K562 (cell line): ENCODE data around the gene NEU3. TPM values are rescaled to one million over a fixed set of nuclear protein-coding genes. Genes with fewer than 3 reads are reported as not detected.

Experiments used
- CC2D1A ChIP-seq: fragments of 450-650 bp; IDR thresholded peaks from 2 replicates; pipeline ENCODE4 v1.6.1; 2017; ENCODE audit warnings: mild to moderate bottlenecking
- GATA2 ChIP-seq: sonication (generic); formaldehyde crosslinking; IDR thresholded peaks from 2 replicates; pipeline ENCODE4 v1.4.0; 2020; ENCODE audit warnings: mild to moderate bottlenecking, missing genetic modification reagents
- GTF2A2 ChIP-seq: IDR thresholded peaks from 2 replicates; pipeline ENCODE4 v1.6.1; 2016; ENCODE audit warnings: mild to moderate bottlenecking, missing genetic modification characterization, missing compliant biosample characterization
- GTF2F1 ChIP-seq: IDR thresholded peaks from 2 replicates; pipeline ENCODE4 v1.6.1; 2011; ENCODE audit warnings: low read depth, low read length, improper control_type of control experiment
- JUND ChIP-seq, 2 experiments: IDR thresholded peaks; 2 replicates in 1 of 2; 3 replicates in 1 of 2; pipeline ENCODE4 v1.6.1; 2011; ENCODE audit warnings: borderline replicate concordance in 2 of 2, low read depth in 2 of 2, low read length in 2 of 2, improper control_type of control experiment in 1 of 2, missing biosample characterization in 1 of 2, missing genetic modification characterization in 1 of 2, missing genetic modification reagents in 1 of 2
- KLF6 ChIP-seq: fragments of 250-450 bp; sonication (Bioruptor Pico); IDR thresholded peaks from 2 replicates; pipeline ENCODE4 v1.4.0; 2020; ENCODE audit warnings: mild to moderate bottlenecking, moderate library complexity, borderline replicate concordance
- MAFG ChIP-seq: fragments of 450-650 bp; conservative IDR thresholded peaks from 2 replicates; pipeline ENCODE4 v1.6.1; 2016; ENCODE audit warnings: missing genetic modification characterization, missing compliant biosample characterization
- MTA2 ChIP-seq: fragments of 450-650 bp; IDR thresholded peaks from 2 replicates; pipeline ENCODE4 v1.6.1; 2016; ENCODE audit warnings: low read depth
- POLR3G ChIP-seq: IDR thresholded peaks from 2 replicates; pipeline ENCODE4 v1.6.1; 2011; ENCODE audit not compliant: insufficient read length, insufficient replicate concordance; ENCODE audit errors: extremely low read depth
- RNF2 ChIP-seq: sonication (generic); IDR thresholded peaks from 2 replicates; pipeline ENCODE4 v1.6.1; 2016
- SOX6 ChIP-seq: fragments of 450-650 bp; IDR thresholded peaks from 2 replicates; pipeline ENCODE4 v1.6.1; 2014; ENCODE audit warnings: mild to moderate bottlenecking
- TEAD4 ChIP-seq, 2 experiments: sonication (generic) in 1 of 2; formaldehyde crosslinking in 1 of 2; IDR thresholded peaks; 2 replicates each; pipeline versions ENCODE4 v1.6.1 to v1.8.0; 2012 to 2022; ENCODE audit warnings: borderline replicate concordance in 1 of 2, inconsistent platforms in 1 of 2, low read length in 1 of 2, mild to moderate bottlenecking in 1 of 2, missing genetic modification reagents in 1 of 2
- WHSC1 ChIP-seq: IDR thresholded peaks from one replicate; pipeline ENCODE4 v1.6.1; 2012; ENCODE audit warnings: low read length, control low read depth, inconsistent platforms
- ZNF324 ChIP-seq: fragments of 250-450 bp; sonication (Bioruptor Pico); IDR thresholded peaks from 2 replicates; pipeline ENCODE4 v1.4.0; 2020; ENCODE audit warnings: mild to moderate bottlenecking
- ZNF696 ChIP-seq: fragments of 250-450 bp; sonication (Bioruptor Pico); conservative IDR thresholded peaks from 2 replicates; pipeline ENCODE4 v1.4.0; 2020; ENCODE audit warnings: mild to moderate bottlenecking, moderate library complexity
- polyA plus RNA-seq, 8 experiments: library from polyadenylated mRNA; depleted of rRNA in 4 of 8; stranded (reverse) in 5 of 8; unstranded in 3 of 8; fragments of >200 nt; fragmentation: Nextera tagmentation in 2 of 8; fragmentation: Illumina TruSeq in 1 of 8; extraction: Ambion mirVana in 2 of 8; extraction: Trizol in 1 of 8; gene quantifications; 2 replicates each; pipeline versions ENCODE4 v1.2.1 to v1.2.3, GENCODE V29; 2011 to 2014; ENCODE audit warnings: inconsistent platforms in 1 of 8, missing spikeins in 1 of 8
- total RNA-seq, 7 experiments: library from RNA; depleted of rRNA in 6 of 7; stranded (reverse); fragments of >200 nt in 6 of 7; fragmentation: Illumina TruSeq in 2 of 7; extraction: Trizol in 2 of 7; gene quantifications; 2 replicates each; pipeline versions ENCODE4 v1.2.1 to v1.2.3, GENCODE V29; 2011 to 2021; ENCODE audit warnings: low replicate concordance in 1 of 7
- TF ChIP-seq, protein P1 (sequence below): sonication (generic); IDR thresholded peaks from 2 replicates; pipeline ENCODE4 v1.6.1; 2016
- TF ChIP-seq, protein P2 (sequence below): fragments of 450-650 bp; IDR thresholded peaks from 2 replicates; pipeline ENCODE4 v1.6.1; 2016; ENCODE audit warnings: mild to moderate bottlenecking
- TF ChIP-seq, protein P3 (sequence below): sonication (generic); formaldehyde crosslinking; IDR thresholded peaks from 2 replicates; pipeline ENCODE4 v1.8.0; 2022; ENCODE audit warnings: mild to moderate bottlenecking, missing genetic modification reagents
- TF ChIP-seq, protein P4 (sequence below): fragments of 250-450 bp; sonication (Bioruptor Pico); IDR thresholded peaks from 2 replicates; pipeline ENCODE4 v1.4.0; 2020; ENCODE audit warnings: borderline replicate concordance
- TF ChIP-seq, protein P5 (sequence below), 3 experiments: fragments of 200-800 bp in 1 of 3; fragments of 250-450 bp in 1 of 3; fragments of 450-650 bp in 1 of 3; sonication (Bioruptor Pico) in 1 of 3; sonication (Bioruptor generic) in 1 of 3; formaldehyde crosslinking in 1 of 3; IDR thresholded peaks; 2 replicates each; pipeline versions ENCODE4 v1.6.1 to v1.8.0; 2016 to 2022; ENCODE audit warnings: mild to moderate bottlenecking in 2 of 3, missing genetic modification characterization in 2 of 3, missing compliant biosample characterization in 1 of 3, moderate library complexity in 1 of 3

Gene NEU3
- total and polyA plus RNA-seq, 9 of the 15 experiments (the other 6 are each of a cell fraction or from before 2014, with no cell fraction given), result 6.2 to 41.3 (median 31.1) TPM

DNA sequence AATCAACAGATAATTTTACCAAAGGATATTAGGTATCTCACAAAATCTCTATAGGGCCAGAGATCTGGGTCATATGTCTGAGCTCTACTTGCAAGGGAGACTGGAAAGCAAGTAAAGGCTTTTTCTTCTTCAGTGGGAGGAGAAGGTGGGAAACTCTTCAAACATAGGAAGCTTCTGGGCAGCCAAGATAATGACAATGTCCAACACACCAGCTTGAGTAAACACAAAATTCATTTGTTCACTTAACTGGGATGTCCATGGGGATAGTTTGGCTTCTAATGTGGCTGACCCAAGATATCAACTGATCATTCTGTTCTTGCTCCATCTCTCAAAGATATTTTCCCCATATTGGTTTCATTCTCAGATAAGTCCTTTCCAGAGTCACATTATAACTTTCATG, 70.6 kb downstream of the NEU3 start (continued):
- TF ChIP-seq GTF2A2 (tag), result no peak
- TF ChIP-seq, protein P1, sequence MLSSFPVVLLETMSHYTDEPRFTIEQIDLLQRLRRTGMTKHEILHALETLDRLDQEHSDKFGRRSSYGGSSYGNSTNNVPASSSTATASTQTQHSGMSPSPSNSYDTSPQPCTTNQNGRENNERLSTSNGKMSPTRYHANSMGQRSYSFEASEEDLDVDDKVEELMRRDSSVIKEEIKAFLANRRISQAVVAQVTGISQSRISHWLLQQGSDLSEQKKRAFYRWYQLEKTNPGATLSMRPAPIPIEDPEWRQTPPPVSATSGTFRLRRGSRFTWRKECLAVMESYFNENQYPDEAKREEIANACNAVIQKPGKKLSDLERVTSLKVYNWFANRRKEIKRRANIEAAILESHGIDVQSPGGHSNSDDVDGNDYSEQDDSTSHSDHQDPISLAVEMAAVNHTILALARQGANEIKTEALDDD, result no peak
- no peak for TF ChIP-seq RNF2
- no peak for TF ChIP-seq ZNF696 (CRISPR knock-in tag)
- peak; percentile 5; the same call in 1 of the 2 replicates for TF ChIP-seq JUND (IDR thresholded peaks at IDR 0.05; ENCODE audit: borderline replicate concordance, low read depth, low read length)
- no peak for TF ChIP-seq JUND (tag; IDR thresholded peaks at IDR 0.05; ENCODE audit: borderline replicate concordance, low read depth, low read length)
- TF ChIP-seq KLF6 (CRISPR knock-in tag), result no peak
- TF ChIP-seq CC2D1A, result no peak
- no peak for TF ChIP-seq ZNF324 (CRISPR knock-in tag)
- peak; percentile 83 for TF ChIP-seq SOX6
- TF ChIP-seq, protein P2, sequence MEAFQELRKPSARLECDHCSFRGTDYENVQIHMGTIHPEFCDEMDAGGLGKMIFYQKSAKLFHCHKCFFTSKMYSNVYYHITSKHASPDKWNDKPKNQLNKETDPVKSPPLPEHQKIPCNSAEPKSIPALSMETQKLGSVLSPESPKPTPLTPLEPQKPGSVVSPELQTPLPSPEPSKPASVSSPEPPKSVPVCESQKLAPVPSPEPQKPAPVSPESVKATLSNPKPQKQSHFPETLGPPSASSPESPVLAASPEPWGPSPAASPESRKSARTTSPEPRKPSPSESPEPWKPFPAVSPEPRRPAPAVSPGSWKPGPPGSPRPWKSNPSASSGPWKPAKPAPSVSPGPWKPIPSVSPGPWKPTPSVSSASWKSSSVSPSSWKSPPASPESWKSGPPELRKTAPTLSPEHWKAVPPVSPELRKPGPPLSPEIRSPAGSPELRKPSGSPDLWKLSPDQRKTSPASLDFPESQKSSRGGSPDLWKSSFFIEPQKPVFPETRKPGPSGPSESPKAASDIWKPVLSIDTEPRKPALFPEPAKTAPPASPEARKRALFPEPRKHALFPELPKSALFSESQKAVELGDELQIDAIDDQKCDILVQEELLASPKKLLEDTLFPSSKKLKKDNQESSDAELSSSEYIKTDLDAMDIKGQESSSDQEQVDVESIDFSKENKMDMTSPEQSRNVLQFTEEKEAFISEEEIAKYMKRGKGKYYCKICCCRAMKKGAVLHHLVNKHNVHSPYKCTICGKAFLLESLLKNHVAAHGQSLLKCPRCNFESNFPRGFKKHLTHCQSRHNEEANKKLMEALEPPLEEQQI, result peak; percentile 45; the same call in 1 of the 2 replicates
- no peak for TF ChIP-seq MAFG (tag)
- no peak for TF ChIP-seq GATA2 (CRISPR knock-in tag)
- TF ChIP-seq, protein P3, sequence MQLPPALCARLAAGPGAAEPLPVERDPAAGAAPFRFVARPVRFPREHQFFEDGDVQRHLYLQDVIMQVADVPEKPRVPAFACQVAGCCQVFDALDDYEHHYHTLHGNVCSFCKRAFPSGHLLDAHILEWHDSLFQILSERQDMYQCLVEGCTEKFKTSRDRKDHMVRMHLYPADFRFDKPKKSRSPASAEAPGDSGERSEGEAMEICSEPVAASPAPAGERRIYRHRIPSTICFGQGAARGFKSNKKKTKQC (CRISPR knock-in tag), result no peak
- TF ChIP-seq WHSC1, result no peak
- TF ChIP-seq, protein P4, sequence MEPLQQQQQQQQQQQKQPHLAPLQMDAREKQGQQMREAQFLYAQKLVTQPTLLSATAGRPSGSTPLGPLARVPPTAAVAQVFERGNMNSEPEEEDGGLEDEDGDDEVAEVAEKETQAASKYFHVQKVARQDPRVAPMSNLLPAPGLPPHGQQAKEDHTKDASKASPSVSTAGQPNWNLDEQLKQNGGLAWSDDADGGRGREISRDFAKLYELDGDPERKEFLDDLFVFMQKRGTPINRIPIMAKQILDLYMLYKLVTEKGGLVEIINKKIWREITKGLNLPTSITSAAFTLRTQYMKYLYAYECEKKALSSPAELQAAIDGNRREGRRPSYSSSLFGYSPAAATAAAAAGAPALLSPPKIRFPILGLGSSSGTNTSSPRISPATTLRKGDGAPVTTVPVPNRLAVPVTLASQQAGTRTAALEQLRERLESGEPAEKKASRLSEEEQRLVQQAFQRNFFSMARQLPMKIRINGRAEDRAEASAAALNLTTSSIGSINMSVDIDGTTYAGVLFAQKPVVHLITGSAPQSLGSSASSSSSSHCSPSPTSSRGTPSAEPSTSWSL (CRISPR knock-in tag), result no peak
- TF ChIP-seq, protein P5, sequence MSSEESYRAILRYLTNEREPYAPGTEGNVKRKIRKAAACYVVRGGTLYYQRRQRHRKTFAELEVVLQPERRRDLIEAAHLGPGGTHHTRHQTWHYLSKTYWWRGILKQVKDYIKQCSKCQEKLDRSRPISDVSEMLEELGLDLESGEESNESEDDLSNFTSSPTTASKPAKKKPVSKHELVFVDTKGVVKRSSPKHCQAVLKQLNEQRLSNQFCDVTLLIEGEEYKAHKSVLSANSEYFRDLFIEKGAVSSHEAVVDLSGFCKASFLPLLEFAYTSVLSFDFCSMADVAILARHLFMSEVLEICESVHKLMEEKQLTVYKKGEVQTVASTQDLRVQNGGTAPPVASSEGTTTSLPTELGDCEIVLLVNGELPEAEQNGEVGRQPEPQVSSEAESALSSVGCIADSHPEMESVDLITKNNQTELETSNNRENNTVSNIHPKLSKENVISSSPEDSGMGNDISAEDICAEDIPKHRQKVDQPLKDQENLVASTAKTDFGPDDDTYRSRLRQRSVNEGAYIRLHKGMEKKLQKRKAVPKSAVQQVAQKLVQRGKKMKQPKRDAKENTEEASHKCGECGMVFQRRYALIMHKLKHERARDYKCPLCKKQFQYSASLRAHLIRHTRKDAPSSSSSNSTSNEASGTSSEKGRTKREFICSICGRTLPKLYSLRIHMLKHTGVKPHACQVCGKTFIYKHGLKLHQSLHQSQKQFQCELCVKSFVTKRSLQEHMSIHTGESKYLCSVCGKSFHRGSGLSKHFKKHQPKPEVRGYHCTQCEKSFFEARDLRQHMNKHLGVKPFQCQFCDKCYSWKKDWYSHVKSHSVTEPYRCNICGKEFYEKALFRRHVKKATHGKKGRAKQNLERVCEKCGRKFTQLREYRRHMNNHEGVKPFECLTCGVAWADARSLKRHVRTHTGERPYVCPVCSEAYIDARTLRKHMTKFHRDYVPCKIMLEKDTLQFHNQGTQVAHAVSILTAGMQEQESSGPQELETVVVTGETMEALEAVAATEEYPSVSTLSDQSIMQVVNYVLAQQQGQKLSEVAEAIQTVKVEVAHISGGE (CRISPR knock-in tag; IDR thresholded peaks at IDR 0.05), result no peak
- TF ChIP-seq GTF2F1, result no peak
- peak; percentile 74 for TF ChIP-seq TEAD4 (IDR thresholded peaks at IDR 0.05; ENCODE audit: low read length)
- no peak for TF ChIP-seq TEAD4 (CRISPR knock-in tag; IDR thresholded peaks at IDR 0.05; ENCODE audit: borderline replicate concordance)
- TF ChIP-seq POLR3G, result no peak
- TF ChIP-seq MTA2, result peak; percentile 67
